K562 (cell line): Measurements from ENCODE around the gene ABCD3. TPM values are rescaled to one million over a fixed set of nuclear protein-coding genes. Genes with fewer than 3 reads are reported as not detected.

ENCODE experiments used
- ARID1B ChIP-seq: fragments of 450-650 bp; IDR thresholded peaks from 2 replicates; pipeline ENCODE4 v1.6.1; 2016; ENCODE audit warnings: antibody characterized with exemption, mild to moderate bottlenecking, inconsistent platforms
- CREM ChIP-seq: IDR thresholded peaks from 2 replicates; pipeline ENCODE4 v1.6.1; 2014; ENCODE audit warnings: antibody characterized with exemption, low read depth
- FOXJ3 ChIP-seq: sonication (generic); formaldehyde crosslinking; IDR thresholded peaks from 2 replicates; pipeline ENCODE4 v1.4.0; 2020; ENCODE audit warnings: mild to moderate bottlenecking, missing genetic modification reagents
- KLF13 ChIP-seq: fragments of 450-650 bp; IDR thresholded peaks from 2 replicates; pipeline ENCODE4 v1.6.1; 2016; ENCODE audit warnings: missing genetic modification characterization, low read depth, mild to moderate bottlenecking, missing compliant biosample characterization, moderate library complexity, borderline replicate concordance
- POU5F1 ChIP-seq: fragments of 150-350 bp; IDR thresholded peaks from 2 replicates; pipeline ENCODE4 v1.6.1; 2014; ENCODE audit warnings: borderline replicate concordance, low read length, low read depth, mild to moderate bottlenecking; ENCODE audit not compliant: partially characterized antibody
- TAF7 ChIP-seq: fragments of 450-650 bp; IDR thresholded peaks from 2 replicates; pipeline ENCODE4 v1.6.1; 2016; ENCODE audit warnings: missing genetic modification characterization, missing compliant biosample characterization
- THRAP3 ChIP-seq: fragments of 450-650 bp; IDR thresholded peaks from 2 replicates; pipeline ENCODE4 v1.6.1; 2016; ENCODE audit warnings: mild to moderate bottlenecking, inconsistent platforms, borderline replicate concordance
- ZBTB1 ChIP-seq: sonication (generic); formaldehyde crosslinking; IDR thresholded peaks from 2 replicates; pipeline ENCODE4 v1.8.1; 2023; ENCODE audit warnings: missing genetic modification reagents, low read depth, mild to moderate bottlenecking, borderline replicate concordance
- ZNF324 ChIP-seq: fragments of 250-450 bp; sonication (Bioruptor Pico); IDR thresholded peaks from 2 replicates; pipeline ENCODE4 v1.4.0; 2020; ENCODE audit warnings: mild to moderate bottlenecking
- ZNF583 ChIP-seq: fragments of 250-450 bp; sonication (Bioruptor Pico); IDR thresholded peaks from 2 replicates; pipeline ENCODE4 v1.4.0; 2020
- polyA plus RNA-seq, 8 experiments: library from polyadenylated mRNA; depleted of rRNA in 4 of 8; stranded (reverse) in 5 of 8; unstranded in 3 of 8; fragments of >200 nt; fragmentation: Nextera tagmentation in 2 of 8; fragmentation: Illumina TruSeq in 1 of 8; extraction: Ambion mirVana in 2 of 8; extraction: Trizol in 1 of 8; gene quantifications; 2 replicates each; pipeline versions ENCODE4 v1.2.1 to v1.2.3, GENCODE V29; 2011 to 2014; ENCODE audit warnings: inconsistent platforms in 1 of 8, missing spikeins in 1 of 8
- total RNA-seq, 7 experiments: library from RNA; depleted of rRNA in 6 of 7; stranded (reverse); fragments of >200 nt in 6 of 7; fragmentation: Illumina TruSeq in 2 of 7; extraction: Trizol in 2 of 7; gene quantifications; 2 replicates each; pipeline versions ENCODE4 v1.2.1 to v1.2.3, GENCODE V29; 2011 to 2021; ENCODE audit warnings: low replicate concordance in 1 of 7
- TF ChIP-seq, protein P1 (sequence below): sonication (generic); formaldehyde crosslinking; IDR thresholded peaks from 2 replicates; pipeline ENCODE4 v1.8.0; 2022; ENCODE audit warnings: mild to moderate bottlenecking, missing genetic modification reagents
- TF ChIP-seq, protein P2 (sequence below): sonication (generic); formaldehyde crosslinking; IDR thresholded peaks from 2 replicates; pipeline ENCODE4 v1.8.0; 2023; ENCODE audit warnings: mild to moderate bottlenecking, missing genetic modification reagents
- TF ChIP-seq, protein P3 (sequence below): sonication (generic); formaldehyde crosslinking; IDR thresholded peaks from 2 replicates; pipeline ENCODE4 v1.8.0; 2023; ENCODE audit warnings: missing genetic modification reagents, mild to moderate bottlenecking, borderline replicate concordance

Gene ABCD3
- total and polyA plus RNA-seq, 9 of the 15 experiments (the other 6 are each of a cell fraction or from before 2014, with no cell fraction given): 11.0 to 30.7 (median 15.5) TPM

DNA sequence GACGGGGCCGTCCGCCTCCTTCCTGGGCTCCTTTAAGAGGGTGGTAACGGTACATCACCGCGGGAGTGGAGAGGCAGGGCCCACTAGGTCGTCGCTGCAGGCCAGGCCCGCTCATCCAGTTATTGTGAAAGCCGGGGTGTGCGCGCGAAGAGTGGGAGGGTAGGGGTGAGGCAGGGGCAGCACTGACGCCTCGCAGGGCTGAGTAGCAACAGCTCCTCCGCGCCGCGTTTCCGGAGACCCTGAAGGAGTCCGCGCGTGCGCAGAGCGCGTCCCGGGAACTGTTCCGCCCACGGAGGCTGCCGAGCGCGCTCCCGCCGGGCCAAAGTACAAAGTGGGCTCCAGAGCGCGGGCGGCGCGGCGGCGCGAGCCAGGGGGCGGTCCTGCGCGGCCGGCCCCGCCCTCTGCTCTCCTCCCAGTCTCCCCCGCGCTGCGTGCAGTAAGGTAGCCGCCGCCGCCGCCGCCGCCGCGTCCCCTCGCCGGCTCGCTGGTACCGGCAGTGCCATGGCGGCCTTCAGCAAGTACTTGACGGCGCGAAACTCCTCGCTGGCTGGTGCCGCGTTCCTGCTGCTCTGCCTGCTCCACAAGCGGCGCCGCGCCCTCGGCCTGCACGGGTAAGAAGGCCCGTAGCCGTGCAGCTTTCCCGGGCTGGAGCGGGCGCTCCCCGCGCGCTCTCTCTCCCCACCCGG is at the start of gene ABCD3 (continued):
- TF ChIP-seq, protein P1, sequence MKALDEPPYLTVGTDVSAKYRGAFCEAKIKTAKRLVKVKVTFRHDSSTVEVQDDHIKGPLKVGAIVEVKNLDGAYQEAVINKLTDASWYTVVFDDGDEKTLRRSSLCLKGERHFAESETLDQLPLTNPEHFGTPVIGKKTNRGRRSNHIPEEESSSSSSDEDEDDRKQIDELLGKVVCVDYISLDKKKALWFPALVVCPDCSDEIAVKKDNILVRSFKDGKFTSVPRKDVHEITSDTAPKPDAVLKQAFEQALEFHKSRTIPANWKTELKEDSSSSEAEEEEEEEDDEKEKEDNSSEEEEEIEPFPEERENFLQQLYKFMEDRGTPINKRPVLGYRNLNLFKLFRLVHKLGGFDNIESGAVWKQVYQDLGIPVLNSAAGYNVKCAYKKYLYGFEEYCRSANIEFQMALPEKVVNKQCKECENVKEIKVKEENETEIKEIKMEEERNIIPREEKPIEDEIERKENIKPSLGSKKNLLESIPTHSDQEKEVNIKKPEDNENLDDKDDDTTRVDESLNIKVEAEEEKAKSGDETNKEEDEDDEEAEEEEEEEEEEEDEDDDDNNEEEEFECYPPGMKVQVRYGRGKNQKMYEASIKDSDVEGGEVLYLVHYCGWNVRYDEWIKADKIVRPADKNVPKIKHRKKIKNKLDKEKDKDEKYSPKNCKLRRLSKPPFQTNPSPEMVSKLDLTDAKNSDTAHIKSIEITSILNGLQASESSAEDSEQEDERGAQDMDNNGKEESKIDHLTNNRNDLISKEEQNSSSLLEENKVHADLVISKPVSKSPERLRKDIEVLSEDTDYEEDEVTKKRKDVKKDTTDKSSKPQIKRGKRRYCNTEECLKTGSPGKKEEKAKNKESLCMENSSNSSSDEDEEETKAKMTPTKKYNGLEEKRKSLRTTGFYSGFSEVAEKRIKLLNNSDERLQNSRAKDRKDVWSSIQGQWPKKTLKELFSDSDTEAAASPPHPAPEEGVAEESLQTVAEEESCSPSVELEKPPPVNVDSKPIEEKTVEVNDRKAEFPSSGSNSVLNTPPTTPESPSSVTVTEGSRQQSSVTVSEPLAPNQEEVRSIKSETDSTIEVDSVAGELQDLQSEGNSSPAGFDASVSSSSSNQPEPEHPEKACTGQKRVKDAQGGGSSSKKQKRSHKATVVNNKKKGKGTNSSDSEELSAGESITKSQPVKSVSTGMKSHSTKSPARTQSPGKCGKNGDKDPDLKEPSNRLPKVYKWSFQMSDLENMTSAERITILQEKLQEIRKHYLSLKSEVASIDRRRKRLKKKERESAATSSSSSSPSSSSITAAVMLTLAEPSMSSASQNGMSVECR: 0 out of 2 replicates have a peak, but pooled peaks have one; percentile 11
- TF ChIP-seq THRAP3: no peak
- TF ChIP-seq FOXJ3: no peak
- no peak for TF ChIP-seq ZNF583 (CRISPR knock-in tag)
- peak; percentile 22; the same call in 1 of the 2 replicates for TF ChIP-seq TAF7
- no peak for TF ChIP-seq ZNF324 (CRISPR knock-in tag)
- no peak for TF ChIP-seq POU5F1
- TF ChIP-seq ZBTB1: 0 out of 2 replicates have a peak, but pooled peaks have one; percentile 51
- TF ChIP-seq, protein P2, sequence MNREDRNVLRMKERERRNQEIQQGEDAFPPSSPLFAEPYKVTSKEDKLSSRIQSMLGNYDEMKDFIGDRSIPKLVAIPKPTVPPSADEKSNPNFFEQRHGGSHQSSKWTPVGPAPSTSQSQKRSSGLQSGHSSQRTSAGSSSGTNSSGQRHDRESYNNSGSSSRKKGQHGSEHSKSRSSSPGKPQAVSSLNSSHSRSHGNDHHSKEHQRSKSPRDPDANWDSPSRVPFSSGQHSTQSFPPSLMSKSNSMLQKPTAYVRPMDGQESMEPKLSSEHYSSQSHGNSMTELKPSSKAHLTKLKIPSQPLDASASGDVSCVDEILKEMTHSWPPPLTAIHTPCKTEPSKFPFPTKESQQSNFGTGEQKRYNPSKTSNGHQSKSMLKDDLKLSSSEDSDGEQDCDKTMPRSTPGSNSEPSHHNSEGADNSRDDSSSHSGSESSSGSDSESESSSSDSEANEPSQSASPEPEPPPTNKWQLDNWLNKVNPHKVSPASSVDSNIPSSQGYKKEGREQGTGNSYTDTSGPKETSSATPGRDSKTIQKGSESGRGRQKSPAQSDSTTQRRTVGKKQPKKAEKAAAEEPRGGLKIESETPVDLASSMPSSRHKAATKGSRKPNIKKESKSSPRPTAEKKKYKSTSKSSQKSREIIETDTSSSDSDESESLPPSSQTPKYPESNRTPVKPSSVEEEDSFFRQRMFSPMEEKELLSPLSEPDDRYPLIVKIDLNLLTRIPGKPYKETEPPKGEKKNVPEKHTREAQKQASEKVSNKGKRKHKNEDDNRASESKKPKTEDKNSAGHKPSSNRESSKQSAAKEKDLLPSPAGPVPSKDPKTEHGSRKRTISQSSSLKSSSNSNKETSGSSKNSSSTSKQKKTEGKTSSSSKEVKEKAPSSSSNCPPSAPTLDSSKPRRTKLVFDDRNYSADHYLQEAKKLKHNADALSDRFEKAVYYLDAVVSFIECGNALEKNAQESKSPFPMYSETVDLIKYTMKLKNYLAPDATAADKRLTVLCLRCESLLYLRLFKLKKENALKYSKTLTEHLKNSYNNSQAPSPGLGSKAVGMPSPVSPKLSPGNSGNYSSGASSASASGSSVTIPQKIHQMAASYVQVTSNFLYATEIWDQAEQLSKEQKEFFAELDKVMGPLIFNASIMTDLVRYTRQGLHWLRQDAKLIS: no peak
- TF ChIP-seq CREM: peak; percentile 65
- TF ChIP-seq ARID1B: no peak; the same call in 1 of the 2 replicates
- no peak for TF ChIP-seq KLF13
- TF ChIP-seq, protein P3, sequence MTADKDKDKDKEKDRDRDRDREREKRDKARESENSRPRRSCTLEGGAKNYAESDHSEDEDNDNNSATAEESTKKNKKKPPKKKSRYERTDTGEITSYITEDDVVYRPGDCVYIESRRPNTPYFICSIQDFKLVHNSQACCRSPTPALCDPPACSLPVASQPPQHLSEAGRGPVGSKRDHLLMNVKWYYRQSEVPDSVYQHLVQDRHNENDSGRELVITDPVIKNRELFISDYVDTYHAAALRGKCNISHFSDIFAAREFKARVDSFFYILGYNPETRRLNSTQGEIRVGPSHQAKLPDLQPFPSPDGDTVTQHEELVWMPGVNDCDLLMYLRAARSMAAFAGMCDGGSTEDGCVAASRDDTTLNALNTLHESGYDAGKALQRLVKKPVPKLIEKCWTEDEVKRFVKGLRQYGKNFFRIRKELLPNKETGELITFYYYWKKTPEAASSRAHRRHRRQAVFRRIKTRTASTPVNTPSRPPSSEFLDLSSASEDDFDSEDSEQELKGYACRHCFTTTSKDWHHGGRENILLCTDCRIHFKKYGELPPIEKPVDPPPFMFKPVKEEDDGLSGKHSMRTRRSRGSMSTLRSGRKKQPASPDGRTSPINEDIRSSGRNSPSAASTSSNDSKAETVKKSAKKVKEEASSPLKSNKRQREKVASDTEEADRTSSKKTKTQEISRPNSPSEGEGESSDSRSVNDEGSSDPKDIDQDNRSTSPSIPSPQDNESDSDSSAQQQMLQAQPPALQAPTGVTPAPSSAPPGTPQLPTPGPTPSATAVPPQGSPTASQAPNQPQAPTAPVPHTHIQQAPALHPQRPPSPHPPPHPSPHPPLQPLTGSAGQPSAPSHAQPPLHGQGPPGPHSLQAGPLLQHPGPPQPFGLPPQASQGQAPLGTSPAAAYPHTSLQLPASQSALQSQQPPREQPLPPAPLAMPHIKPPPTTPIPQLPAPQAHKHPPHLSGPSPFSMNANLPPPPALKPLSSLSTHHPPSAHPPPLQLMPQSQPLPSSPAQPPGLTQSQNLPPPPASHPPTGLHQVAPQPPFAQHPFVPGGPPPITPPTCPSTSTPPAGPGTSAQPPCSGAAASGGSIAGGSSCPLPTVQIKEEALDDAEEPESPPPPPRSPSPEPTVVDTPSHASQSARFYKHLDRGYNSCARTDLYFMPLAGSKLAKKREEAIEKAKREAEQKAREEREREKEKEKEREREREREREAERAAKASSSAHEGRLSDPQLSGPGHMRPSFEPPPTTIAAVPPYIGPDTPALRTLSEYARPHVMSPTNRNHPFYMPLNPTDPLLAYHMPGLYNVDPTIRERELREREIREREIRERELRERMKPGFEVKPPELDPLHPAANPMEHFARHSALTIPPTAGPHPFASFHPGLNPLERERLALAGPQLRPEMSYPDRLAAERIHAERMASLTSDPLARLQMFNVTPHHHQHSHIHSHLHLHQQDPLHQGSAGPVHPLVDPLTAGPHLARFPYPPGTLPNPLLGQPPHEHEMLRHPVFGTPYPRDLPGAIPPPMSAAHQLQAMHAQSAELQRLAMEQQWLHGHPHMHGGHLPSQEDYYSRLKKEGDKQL: no peak
